OCI-LY7 (cell line): ENCODE results near the gene CFAP92.

Source experiments
- EZH2phosphoT487 ChIP-seq: fragments of 200-600 bp; sonication (generic); IDR thresholded peaks from 2 replicates; pipeline ENCODE4 v1.6.1; 2018; ENCODE audit warnings: low read depth, borderline replicate concordance, mild to moderate bottlenecking, mixed run types, antibody characterized with exemption, low read length, moderate library complexity, mixed read lengths
- TF ChIP-seq, protein P1 (sequence below): fragments of 200-600 bp; sonication (generic); conservative IDR thresholded peaks from 2 replicates; pipeline ENCODE4 v1.5.1; 2014; ENCODE audit warnings: mild to moderate bottlenecking, antibody characterized with exemption, low read length, moderate library complexity, mixed read lengths

DNA sequence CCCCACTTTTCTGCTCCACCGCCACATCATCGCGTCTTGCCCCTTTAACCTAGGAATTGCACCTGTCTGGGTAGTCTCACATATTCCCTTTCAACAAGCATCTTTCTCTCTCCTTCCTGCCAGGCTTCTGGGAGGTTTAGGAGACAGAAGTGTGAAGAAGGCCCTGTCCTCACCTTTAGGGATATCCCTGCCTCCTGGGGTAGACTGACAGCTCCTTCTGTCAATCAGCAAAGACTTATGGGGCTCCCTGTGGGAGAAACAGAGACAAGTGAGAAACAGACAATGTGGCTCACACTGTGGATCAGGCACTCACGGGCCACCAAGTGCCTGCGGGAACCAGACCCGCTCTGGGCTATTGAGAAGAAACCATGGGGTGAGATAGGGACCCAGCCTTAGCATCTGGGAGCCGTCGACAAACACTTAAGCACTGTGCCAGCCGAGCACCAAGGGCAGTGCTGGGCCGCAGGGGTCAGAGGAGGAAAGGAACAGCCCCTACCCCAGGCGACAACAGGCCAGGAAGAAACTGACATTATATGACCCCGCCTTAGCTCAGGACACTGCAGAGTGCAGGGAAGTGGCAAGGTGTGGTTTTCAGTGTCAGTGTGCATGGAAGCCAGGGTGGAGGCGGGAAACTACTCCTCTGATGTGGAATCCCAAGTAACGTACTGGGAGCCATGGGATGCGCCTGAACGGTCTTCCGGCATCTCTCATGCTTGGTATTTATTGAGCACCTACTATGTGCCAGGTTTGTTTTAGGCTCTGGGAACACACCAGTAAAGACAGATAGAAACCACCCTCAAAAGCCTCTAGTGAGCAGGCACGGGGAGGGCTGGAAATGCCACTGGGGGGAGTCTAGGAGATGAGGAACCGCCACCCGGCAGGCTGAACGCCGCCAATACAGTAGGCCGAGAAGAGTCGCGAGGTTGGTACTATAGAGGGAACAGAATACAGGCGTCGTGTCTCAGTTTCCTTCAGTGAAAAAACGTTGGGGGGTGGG lies 9.0 kb upstream of the CFAP92 start:
- TF ChIP-seq, protein P1, sequence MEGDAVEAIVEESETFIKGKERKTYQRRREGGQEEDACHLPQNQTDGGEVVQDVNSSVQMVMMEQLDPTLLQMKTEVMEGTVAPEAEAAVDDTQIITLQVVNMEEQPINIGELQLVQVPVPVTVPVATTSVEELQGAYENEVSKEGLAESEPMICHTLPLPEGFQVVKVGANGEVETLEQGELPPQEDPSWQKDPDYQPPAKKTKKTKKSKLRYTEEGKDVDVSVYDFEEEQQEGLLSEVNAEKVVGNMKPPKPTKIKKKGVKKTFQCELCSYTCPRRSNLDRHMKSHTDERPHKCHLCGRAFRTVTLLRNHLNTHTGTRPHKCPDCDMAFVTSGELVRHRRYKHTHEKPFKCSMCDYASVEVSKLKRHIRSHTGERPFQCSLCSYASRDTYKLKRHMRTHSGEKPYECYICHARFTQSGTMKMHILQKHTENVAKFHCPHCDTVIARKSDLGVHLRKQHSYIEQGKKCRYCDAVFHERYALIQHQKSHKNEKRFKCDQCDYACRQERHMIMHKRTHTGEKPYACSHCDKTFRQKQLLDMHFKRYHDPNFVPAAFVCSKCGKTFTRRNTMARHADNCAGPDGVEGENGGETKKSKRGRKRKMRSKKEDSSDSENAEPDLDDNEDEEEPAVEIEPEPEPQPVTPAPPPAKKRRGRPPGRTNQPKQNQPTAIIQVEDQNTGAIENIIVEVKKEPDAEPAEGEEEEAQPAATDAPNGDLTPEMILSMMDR, result no peak
- no peak for TF ChIP-seq EZH2phosphoT487
